AG10803 (cell line): ENCODE measurements around the gene C1QTNF1.

ENCODE experiments used
- DNase-seq: peaks from one replicate; pipeline ENCODE4 v3.0.0; 2010; ENCODE audit warnings: low read depth
- H3K4me3 ChIP-seq: 2 replicates; pipeline ENCODE4 v1.5.1; 2011; ENCODE audit warnings: mild to moderate bottlenecking, low read length, control low read depth
- TF ChIP-seq, protein P1 (sequence below): conservative IDR thresholded peaks from 2 replicates; pipeline ENCODE4 v1.5.1; 2011; ENCODE audit warnings: mild to moderate bottlenecking, low read length, control low read depth, inconsistent platforms

C1QTNF1 gene

DNA sequence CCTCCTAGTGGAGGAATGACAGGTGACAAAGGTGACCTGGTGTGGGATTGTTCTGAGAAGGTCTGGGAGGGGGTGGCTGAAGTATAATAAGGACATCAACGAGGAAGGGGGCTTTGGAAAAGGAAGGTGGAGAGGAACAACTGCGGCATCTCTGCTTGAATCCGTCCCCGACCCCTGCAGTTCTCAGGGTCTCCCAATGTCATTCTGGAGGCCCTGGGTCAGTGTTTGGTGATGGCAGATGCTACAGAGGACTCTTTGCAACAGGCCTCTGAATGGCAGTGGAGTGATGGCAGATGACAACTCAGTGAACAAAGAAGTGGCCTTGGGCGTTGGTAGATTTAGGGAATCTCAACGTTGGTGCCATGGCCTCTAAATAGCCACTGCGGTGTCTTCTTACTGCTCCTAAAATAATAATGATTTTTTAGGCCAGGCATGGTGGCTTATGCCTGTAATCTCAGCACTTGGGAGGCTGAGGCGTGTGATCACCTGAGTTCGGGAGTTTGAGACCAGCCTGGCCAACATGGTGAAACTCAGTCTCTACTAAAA lies 52.0 kb downstream of the C1QTNF1 start:
- TF ChIP-seq, protein P1, sequence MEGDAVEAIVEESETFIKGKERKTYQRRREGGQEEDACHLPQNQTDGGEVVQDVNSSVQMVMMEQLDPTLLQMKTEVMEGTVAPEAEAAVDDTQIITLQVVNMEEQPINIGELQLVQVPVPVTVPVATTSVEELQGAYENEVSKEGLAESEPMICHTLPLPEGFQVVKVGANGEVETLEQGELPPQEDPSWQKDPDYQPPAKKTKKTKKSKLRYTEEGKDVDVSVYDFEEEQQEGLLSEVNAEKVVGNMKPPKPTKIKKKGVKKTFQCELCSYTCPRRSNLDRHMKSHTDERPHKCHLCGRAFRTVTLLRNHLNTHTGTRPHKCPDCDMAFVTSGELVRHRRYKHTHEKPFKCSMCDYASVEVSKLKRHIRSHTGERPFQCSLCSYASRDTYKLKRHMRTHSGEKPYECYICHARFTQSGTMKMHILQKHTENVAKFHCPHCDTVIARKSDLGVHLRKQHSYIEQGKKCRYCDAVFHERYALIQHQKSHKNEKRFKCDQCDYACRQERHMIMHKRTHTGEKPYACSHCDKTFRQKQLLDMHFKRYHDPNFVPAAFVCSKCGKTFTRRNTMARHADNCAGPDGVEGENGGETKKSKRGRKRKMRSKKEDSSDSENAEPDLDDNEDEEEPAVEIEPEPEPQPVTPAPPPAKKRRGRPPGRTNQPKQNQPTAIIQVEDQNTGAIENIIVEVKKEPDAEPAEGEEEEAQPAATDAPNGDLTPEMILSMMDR = no peak
- no peak for DNase-seq
- H3K4me3 ChIP-seq = peak overlapping the region; percentile 68

- TF ChIP-seq, protein P1 = no peak
- DNase-seq = no peak
- H3K4me3 ChIP-seq = no peak overlapping the region
Measured at GRCh38 chr17:79077587-79077986, 53.6 kb downstream of the C1QTNF1 start.

DNA sequence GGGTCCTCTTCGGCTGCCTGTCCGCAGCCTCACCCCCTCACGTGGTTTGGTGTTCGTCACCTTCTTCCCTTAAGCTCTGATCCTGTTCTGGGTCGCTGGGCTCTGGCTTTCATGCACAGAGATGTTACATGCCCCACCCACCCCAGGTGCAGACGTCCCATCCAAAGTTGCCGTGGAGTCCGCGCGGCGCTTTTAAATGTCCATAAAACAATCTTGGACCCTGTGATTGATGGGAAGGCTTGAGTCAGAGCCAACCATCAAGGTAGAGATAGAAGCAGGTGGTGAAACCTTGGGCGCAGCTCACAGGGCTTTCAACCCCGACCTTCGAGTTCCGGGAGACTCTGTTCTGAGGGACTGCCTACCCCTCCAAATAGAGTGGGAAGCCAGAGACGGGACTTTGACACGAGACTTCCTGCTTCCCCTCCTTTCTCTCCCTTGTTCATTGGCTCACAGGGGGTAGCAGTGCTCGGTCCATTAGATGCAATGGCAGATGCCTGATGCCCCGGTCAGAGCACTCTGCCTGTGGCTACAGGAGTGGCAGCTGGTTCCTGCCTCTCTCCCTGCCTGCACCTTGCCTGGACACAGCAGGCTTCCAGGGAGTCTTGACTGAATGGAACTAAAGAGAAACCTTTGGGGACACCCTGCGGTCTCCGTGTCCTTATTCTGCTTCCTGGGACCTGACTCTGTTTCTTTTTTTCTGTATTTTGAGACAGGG lies 54.7 kb downstream of the C1QTNF1 start:
- TF ChIP-seq, protein P1 = no peak
- no peak overlapping the region for H3K4me3 ChIP-seq
- DNase-seq = no peak

DNA sequence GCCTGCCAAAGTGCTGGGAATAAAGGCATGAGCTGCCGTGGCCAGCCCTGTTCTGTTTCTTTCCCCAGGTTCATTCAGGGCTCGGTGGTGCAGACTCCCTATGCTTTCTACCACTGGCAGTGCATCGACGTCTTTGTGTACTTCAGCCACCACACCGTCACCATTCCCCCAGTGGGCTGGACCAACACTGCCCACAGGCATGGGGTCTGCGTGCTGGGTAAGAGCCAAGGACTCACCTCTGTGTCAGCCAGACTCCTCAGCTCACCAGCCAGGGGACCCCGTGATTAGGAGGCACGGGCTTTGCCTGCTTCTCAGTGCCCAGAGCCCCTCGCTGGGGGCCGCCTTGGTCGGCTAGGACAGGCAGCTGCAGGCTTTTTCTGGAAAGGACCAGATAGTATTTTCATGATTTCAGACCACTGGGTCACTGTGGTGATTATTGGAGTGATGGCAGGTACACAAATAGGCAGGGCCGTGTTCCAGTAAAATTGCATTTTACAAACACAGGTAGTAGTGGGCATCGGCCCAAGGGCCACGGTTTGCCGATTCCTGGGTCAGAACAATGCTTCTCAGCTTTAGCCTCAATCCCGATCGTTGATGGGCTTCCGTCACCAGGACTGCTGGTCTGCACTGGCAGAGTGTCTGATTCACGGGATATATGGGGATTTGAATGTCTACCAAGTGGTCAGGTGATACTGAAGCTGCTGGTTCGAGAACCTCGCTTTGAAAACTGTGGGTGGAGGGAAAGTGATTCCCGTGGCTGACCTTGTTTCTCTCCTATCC lies 55.6 kb downstream of the C1QTNF1 start:
- TF ChIP-seq, protein P1 = no peak
- H3K4me3 ChIP-seq = no peak overlapping the region
- no peak for DNase-seq

DNA sequence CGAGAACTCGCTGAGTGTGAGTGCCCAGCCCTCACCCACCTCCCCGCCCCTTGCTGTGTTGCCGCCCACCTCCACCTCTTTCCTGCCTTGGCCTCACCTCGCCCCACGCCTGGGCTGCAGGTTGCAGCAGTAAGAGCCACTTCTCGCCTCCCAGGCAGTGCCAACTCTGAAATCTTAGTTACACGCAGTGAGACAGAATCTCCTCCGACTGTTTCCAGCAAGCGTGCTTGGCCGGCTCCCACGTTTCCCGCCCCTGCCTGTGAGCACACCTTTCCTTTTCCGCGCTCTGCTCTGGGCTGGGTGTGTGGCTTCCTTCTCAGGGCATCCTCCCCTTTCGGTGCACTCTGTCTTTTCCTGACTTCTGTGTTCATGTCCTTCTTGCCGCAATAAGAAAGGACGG lies 56.4 kb downstream of the C1QTNF1 start:
- H3K4me3 ChIP-seq = no peak overlapping the region
- TF ChIP-seq, protein P1 = no peak
- DNase-seq = no peak

DNA sequence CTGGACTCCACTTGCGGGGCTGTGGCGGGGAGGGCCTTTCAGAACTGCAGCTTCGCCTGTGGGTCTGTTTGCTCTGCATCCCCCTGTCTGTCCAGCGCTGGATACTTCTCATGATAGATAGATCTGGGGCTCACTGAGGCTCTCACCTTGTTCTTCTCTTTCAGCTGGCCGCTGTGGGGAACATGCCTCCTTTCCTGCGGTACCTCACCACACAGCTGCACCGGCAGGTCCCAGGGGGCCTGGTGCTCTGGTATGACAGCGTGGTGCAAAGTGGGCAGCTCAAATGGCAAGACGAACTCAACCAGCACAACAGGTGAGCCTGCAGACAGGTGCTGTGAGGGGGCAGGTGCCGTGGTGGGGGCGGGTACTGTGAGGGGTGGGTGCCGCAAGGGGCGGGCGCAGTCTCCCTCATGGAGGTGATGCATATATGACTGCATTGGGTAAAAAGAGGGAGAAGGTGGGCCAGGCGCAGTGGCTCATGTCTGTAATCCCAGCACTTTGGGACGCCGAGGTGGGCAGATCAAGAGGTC lies 56.9 kb downstream of the C1QTNF1 start:
- DNase-seq = no peak
- TF ChIP-seq, protein P1 = no peak
- H3K4me3 ChIP-seq = no peak overlapping the region
